GM12872 (cell line): ENCODE results near the gene ATF5.
"Not testable (repeated sequence)": the region's sequence is repeated elsewhere in the genome, so short reads cannot be mapped to it uniquely, and the experiment has no call there.

Experiments used
- TF ChIP-seq, protein P1 (sequence below): IDR thresholded peaks from 3 replicates; pipeline ENCODE4 v1.5.1; 2011; ENCODE audit warnings: low read depth, mild to moderate bottlenecking, low read length, moderate library complexity; ENCODE audit not compliant: insufficient read depth

The ATF5 gene

DNA sequence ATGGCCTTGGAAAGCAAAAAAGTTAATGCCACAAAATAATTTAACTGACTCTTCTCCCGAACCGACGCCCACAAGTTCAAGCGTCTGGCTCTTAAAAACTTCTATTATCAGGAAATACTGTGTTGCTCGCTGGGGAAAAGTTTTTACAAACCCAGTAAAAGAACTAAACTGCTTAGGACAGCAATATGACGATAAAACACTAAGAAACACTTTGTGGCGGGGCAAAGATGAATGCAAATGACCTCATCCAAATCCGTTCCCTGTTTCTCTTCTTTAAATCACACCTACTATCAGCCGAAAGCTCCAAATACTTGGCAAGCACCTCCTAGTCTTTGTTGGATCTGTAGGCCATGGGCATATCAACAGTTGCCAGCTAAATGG, 27.1 kb downstream of the ATF5 start:
- TF ChIP-seq, protein P1, sequence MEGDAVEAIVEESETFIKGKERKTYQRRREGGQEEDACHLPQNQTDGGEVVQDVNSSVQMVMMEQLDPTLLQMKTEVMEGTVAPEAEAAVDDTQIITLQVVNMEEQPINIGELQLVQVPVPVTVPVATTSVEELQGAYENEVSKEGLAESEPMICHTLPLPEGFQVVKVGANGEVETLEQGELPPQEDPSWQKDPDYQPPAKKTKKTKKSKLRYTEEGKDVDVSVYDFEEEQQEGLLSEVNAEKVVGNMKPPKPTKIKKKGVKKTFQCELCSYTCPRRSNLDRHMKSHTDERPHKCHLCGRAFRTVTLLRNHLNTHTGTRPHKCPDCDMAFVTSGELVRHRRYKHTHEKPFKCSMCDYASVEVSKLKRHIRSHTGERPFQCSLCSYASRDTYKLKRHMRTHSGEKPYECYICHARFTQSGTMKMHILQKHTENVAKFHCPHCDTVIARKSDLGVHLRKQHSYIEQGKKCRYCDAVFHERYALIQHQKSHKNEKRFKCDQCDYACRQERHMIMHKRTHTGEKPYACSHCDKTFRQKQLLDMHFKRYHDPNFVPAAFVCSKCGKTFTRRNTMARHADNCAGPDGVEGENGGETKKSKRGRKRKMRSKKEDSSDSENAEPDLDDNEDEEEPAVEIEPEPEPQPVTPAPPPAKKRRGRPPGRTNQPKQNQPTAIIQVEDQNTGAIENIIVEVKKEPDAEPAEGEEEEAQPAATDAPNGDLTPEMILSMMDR: no peak

GRCh38 chr19:49957262-49957915, 28.4 kb downstream of the ATF5 start:
- TF ChIP-seq, protein P1: no peak

DNA sequence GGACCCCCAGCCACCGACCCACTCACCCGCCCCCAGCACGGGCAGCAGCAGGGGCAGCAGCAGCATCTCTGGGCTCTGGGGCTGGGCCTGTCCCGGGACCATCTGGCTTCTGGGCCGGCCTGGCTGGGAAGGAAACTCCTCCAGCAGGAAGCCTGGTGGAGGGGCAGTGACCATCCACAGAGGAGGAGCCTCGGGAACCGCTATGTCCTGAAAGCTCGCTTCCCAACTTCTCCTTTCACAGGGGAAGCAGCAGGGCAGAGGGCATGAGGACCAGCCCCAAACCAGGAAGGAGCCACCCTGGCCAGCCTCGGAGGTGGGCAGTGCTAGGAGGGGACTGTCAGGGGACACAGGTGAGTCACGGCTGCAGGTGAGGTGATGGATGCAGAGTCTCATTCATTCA, 32.0 kb downstream of the ATF5 start, which contains the start of gene SIGLEC11:
Gene SIGLEC11, minus strand, starts transcription at position 193 of the 400 bp plus-strand sequence. Its CDS starts 91 bp downstream, at position 102.
- TF ChIP-seq, protein P1: not testable (repeated sequence)

DNA sequence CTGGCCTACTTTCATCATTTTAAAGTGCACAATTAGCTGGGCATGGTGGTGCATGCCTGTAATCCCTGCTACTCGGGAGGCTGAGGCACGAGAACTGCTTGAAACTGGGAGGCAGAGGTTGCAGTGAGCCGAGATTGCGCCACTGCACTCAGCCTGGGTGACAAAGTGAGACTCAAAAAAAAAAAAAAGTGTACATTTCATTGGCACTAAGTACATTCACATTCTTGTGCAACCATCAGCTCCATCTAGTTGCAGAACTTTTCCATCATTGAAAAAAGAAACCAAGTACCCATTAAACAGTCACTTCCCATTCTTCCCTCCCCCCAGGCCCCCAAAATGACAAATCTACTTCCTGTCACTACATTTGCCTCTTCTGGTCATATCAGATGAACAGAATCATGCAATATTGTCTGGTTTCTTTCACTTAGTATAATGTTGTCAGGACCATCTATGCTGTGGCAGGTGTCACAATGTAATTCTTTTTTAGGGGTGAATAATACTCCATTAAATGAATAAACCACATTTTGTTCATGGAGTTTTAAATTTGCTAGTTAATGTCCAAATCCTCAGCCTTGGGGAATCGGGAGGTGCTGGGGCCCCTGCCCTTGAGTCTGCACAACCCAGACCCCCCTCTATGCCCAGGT, 39.4 kb downstream of the ATF5 start:
- TF ChIP-seq, protein P1: no peak

DNA sequence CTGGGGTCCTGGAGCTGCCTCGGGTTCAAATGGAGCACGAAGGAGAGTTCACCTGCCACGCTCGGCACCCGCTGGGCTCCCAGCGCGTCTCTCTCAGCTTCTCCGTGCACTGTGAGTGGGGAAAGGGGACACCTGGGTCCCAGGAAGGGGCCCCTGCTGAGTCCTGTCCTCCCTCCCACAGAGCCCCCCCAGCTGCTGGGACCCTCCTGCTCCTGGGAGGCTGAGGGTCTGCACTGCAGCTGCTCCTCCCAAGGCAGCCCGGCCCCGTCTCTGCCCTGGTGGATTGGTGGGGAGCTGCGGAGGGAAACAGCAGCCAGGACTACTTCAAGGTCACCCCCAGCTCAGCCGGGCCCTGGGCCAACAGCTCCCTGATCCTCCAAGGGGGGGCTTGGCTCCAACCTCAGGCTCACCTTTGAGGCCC, 43.0 kb downstream of the ATF5 start:
- TF ChIP-seq, protein P1: no peak

DNA sequence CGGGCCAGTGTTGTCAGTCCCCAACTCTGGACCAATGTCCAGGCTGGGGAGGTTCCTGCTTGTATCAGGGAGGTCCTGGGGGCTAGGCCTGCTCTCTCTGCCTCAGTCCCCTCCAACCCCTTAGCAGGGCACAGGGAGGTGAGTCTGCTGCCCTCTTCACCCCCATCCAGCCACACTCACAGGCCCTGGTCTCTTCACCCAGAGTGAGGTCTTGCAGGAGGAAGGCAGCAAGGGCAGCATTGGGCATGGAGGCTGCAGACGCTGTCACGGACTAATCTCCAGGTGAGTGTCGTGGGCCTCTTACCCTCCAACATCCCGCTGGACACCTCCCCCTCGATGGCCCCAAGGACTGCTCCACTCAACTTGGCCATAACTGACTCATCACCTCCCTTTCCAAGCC, 43.8 kb downstream of the ATF5 start:
- TF ChIP-seq, protein P1: no peak

- TF ChIP-seq, protein P1: no peak
Observed at GRCh38 chr19:49973987-49974386, 45.0 kb downstream of the ATF5 start.
